ENCODE data around the gene RAB3GAP1. TPM values are rescaled to one million over a fixed set of nuclear protein-coding genes. Genes with fewer than 3 reads are reported as not detected.
"Not testable (repeated sequence)": the region's sequence is repeated elsewhere in the genome, so short reads cannot be mapped to it uniquely, and the experiment has no call there.

RAB3GAP1 gene
- polyA plus RNA-seq, 1 donor = 36.7 TPM

DNA sequence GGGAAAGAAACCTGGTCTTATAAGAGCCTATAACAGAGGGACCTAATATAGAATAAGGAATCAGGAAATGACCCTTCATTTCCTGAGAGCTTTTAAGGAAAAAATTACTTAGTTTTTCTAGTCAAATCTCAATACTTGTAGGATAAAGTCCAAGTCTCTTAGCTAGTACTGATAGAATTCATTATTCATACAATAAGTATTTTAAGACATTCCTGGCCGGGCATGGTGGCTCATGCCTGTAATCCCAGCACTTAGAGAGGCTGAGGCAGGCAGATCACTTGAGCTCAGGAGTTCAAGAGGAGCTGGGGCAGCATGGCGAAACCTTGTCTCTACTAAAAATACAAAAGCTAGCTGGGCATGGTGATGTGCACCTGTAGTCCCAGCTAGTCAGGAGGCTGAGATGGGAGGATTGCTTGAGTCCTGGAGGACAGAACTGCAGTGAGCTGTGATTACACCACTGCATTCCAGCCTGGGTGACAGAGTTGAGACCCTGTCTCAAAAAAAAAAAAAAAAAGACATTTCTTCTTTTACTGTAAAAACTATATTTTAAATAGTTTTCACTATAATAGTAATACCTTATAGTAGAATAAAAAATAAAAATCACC is 3.2 kb downstream of the RAB3GAP1 start:
- no peak for DNase-seq

DNA sequence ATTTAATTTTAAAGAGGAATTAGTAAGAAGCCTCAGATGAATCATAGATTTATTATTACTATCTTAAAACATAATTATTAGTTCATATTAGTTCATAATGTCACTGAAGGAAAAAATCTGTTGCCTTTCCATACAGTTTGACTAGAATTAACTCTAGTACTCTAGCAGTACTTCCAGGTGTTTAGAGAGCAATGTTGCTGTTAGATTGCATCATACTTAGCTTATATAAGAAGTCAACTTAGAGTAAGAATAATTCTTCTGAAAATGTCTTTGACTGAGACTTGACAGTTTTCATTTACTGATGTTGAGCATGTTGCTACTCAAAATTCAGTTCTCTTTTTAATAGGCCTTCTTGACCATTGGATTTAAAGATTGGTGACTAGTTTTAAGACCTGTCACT is 4.7 kb downstream of the RAB3GAP1 start:
- DNase-seq = no peak

DNA sequence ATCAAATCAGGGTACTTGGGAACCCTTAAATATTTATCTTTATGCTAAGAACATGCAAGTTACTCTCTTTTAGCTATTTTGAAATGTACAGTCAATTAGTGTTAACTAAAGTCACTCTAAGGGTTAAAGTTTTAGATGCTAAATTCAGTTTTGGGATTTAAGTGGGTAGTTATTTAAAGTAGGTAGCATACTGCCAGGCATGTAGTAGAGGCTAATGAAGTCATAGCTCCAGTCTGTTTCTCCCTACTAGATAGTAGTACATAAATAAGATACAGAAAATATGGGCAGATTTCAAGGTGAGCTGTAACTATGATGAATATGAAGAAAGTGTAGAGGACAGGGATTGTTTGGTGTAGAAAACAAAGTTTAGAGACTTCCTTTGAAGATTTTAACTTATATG is 7.5 kb downstream of the RAB3GAP1 start:
- no peak for DNase-seq

DNA sequence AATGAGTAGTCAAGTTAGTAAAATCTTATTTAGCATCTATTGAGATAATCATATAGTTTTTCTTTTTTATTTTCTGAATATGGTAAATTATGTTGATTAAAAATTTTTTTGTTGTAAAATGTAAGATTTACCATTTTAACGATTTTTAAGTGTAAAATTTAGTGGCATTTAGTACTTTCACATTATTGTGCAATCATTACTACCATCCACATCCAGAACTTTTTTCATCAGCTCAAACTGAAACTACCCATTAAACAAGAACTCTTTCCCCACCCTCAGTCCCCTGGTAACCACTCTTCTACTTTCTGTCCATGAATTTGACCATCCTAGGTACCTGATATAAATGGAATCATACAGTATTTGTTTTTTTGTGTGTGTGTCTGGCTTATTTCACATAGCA is 11.1 kb downstream of the RAB3GAP1 start:
- DNase-seq = no peak

- no peak for DNase-seq
These were observed 12.1 kb downstream of the RAB3GAP1 start for GRCh38 chr2:135064149-135064548.

DNA sequence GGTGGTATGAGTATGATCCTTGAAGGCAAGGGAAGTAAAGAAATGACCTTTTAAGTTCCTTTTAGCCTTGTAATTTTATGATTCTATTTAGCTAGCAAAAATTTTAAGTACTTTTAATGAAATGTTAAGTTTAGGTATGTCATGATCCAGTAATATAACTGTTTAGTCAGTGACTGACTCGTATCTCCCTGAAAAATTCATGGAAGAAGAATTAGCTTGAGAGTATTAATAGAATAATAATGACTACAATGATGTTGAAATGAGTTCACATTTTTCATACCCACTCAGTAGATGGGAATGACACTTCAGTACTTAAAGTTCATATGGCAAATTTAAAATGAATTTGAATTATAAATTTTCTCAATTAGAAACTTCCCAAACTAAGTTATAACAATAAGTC is 14.6 kb downstream of the RAB3GAP1 start:
- DNase-seq = no peak

GRCh38 chr2:135072125-135072997 is 20.3 kb downstream of the RAB3GAP1 start:
- DNase-seq = no peak

- no peak for DNase-seq
These were observed 22.1 kb downstream of the RAB3GAP1 start for GRCh38 chr2:135074216-135074615.

- DNase-seq = no peak
These were observed 24.5 kb downstream of the RAB3GAP1 start for GRCh38 chr2:135076556-135076955.

- no peak for DNase-seq
These were observed 26.3 kb downstream of the RAB3GAP1 start for GRCh38 chr2:135078417-135078816.

- DNase-seq = no peak
These were observed 34.1 kb downstream of the RAB3GAP1 start for GRCh38 chr2:135086222-135086621.

- DNase-seq = not testable (repeated sequence)
These were observed 37.5 kb downstream of the RAB3GAP1 start for GRCh38 chr2:135089597-135089996.

- no peak for DNase-seq
These were observed 39.6 kb downstream of the RAB3GAP1 start for GRCh38 chr2:135091681-135092080.

DNA sequence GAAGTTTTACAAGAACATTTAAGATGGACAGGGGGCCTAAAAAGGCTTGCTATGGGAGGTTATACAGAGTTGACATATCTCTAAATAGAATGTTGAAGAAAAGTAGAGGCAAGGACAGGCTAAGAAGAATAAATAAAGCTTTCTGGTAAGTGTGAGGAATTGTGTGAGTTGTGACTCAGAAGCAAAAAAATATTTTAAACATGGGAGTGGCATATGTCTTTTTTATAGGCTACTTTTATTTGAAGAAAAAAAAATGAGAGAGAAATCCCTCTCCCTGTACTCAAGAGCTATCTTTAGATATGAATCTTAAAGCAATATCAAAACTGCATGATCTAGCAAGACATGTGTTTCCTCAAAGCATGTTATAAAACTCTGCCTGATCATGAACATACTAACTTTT is 41.1 kb downstream of the RAB3GAP1 start:
- DNase-seq = no peak

- DNase-seq = no peak
These were observed 41.7 kb downstream of the RAB3GAP1 start for GRCh38 chr2:135093670-135094330.

DNA sequence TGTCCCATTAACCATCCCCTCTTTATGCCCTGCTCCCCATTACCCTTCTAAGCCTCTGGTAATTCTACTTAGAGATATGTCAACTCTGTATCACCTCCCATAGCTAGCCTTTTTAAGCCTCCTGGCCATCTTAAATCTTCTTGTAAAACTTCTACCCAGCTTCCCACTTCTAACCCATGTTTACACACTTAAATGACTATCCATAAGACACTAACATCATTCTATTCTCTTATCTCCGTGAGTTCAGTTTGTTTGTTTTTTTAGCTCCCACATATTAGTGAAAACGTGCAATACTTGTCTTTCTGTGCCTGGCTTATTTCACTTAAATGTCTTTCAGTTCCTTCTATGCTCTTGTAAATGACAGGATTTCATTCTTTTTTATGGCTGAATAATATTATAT is 42.4 kb downstream of the RAB3GAP1 start:
- no peak for DNase-seq

DNA sequence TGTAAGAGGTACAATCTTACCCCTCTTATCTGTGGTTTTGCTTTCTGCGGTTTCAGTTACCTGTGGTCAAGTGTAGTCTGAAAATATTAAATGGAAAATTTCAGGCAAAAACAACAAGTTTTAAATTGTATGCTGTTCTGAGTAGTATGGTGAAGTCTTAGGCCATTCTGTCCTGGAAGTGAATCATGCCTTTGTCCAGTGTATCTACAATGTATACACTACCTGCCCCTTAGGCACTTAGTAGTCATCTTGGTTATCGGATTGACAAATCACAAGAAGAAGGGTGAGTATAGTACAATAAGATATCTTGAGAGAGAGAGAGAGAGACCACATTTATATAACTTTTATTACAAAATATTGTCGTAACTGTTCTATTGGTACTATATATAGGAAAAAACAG is 43.5 kb downstream of the RAB3GAP1 start:
- no peak for DNase-seq

DNA sequence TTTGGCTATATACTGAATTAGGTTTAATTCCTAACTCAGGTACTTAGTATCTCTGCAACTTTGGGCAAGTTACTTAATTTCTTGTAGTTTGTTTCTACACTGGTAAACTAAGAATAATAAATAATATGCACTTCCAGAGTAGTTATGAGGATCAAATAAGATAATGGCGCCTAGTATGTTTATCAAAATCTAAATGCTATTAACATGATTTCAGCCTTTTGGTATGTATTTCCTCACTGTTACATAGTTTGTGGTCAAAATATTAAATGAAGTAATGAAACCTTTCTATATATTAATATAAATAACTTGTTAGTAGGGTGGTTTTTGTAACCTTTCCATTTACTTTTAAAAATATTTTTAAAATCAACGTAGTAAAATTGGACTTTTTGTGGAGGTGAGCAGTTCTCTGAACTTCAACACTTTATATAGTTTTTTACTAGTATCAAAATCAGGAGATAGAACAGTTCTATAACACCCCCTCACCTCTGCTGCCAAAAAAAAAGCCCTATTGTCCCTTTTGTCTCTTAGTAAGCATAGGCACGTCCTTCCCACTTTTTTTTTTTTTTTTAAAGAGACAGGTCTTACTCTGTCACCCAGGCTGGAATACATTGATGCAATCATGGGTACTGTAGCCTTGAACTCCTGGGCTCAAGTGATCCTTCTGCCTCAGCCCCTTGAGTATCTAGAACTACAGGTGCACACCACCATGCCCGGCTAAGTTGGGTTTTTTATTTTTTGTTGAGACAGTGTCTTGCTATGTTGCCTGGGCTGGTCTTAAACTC is 44.8 kb downstream of the RAB3GAP1 start:
- DNase-seq = no peak

DNA sequence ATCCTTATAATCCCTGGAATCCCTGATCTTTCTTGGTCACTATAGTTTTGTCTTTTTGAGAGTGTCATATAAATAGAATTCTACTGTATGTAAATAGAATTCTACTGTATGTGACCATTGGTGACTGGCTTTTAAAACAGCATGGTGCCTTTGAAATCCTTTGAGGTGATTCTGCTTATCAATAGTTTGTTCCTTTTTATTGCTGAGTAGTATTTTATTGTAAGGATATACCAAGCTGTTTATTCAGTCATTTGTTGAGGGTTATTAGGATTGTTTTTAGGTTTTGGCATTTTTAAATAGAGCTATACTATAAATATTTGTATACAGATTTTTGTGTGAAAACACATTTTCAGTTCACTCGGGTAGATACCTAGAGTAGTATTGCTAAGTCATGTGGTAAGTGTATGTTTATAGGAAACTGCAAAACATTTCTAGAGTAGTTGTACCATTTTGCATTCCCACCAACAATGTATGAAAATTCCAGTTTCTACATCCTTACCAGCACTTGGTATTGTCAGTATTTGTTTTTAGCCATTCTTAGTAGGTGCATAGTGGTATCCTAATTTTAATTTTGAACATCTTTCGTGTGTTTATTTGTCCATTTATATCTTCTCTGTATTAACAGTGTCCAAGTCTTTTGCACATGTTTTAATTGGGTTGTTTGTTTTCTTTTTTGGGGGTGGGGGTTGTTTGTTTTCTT is 45.6 kb downstream of the RAB3GAP1 start:
- no peak for DNase-seq

DNA sequence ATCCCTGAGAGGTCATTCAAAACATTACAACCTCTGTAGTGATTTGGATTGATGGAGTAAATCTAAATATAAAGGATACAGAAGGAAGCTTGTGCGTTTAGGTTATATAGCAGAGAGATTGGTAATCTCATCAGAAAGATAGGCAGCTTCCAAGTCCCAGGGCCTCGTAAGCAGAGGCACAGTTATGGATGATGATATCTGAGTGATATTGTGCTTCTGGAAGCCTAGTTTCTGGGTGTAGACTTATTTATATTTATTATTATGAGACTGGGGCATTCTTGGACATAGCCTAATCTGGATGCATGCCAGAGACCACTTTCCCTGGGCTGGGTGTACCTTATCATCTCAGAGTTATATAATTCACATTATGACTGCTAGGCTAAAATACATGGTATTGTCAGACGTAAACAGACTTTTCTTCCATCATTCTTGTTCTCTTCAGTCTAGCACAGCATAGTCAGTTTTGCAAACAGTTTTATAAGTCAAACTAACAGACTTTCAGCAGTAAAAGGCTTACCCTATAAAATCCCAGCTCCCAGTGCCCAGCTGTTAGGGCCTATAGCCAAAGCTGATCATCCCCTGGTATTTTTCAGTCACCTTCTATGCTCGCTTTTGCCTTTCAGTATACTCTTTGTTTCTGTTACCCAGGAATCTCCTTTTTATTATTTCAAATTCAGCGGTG is 47.9 kb downstream of the RAB3GAP1 start:
- DNase-seq = no peak

GRCh38 chr2:135103843-135104242 is 51.8 kb downstream of the RAB3GAP1 start:
- no peak for DNase-seq

Data from hindlimb muscle (tissue), 1 donor.